GM19468 (cell line): ENCODE measurements around the gene PDCD4.

Source experiments
- ATAC-seq: cut with Tn5 transposase; IDR thresholded peaks from one replicate; pipeline ENCODE4 v1.9.1; 2021; ENCODE audit warnings: mild to moderate bottlenecking, moderate library complexity, moderate number of reproducible peaks; ENCODE audit not compliant: unreplicated experiment; ENCODE audit errors: extremely low read depth

PDCD4 gene

GRCh38 chr10:110876000-110876399 lies 4.3 kb downstream of the PDCD4 start:
- ATAC-seq = no peak

- ATAC-seq = no peak
Measured at GRCh38 chr10:110876788-110877187, 5.1 kb downstream of the PDCD4 start.

- ATAC-seq = no peak
Measured at GRCh38 chr10:110880012-110880411, 8.3 kb downstream of the PDCD4 start.

GRCh38 chr10:110881247-110881646 lies 9.5 kb downstream of the PDCD4 start:
- no peak for ATAC-seq

GRCh38 chr10:110881905-110882304 lies 10.2 kb downstream of the PDCD4 start:
- no peak for ATAC-seq

GRCh38 chr10:110883924-110884323 lies 12.2 kb downstream of the PDCD4 start:
- ATAC-seq = no peak

GRCh38 chr10:110885932-110886674 lies 14.4 kb downstream of the PDCD4 start:
- no peak for ATAC-seq

GRCh38 chr10:110887560-110887959 lies 15.8 kb downstream of the PDCD4 start:
- no peak for ATAC-seq

GRCh38 chr10:110892602-110893288 lies 21.0 kb downstream of the PDCD4 start:
- ATAC-seq = no peak

- peak; percentile 47 for ATAC-seq
Measured at GRCh38 chr10:110893559-110894179, 21.9 kb downstream of the PDCD4 start.

- ATAC-seq = no peak
Measured at GRCh38 chr10:110897184-110897583, 25.5 kb downstream of the PDCD4 start.

- no peak for ATAC-seq
Measured at GRCh38 chr10:110898391-110898790, 26.7 kb downstream of the PDCD4 start.

- ATAC-seq = no peak
Measured at GRCh38 chr10:110900983-110901382, 29.3 kb downstream of the PDCD4 start.

- no peak for ATAC-seq
Measured at GRCh38 chr10:110901954-110902819, 30.5 kb downstream of the PDCD4 start.

GRCh38 chr10:110903280-110904278 lies 31.9 kb downstream of the PDCD4 start:
- ATAC-seq = no peak

- ATAC-seq = no peak
Measured at GRCh38 chr10:110910138-110910537, 38.4 kb downstream of the PDCD4 start.

- no peak for ATAC-seq
Measured at GRCh38 chr10:110912374-110912773, 40.6 kb downstream of the PDCD4 start.

GRCh38 chr10:110914431-110914830 lies 42.7 kb downstream of the PDCD4 start:
- no peak for ATAC-seq

GRCh38 chr10:110915035-110915434 lies 43.3 kb downstream of the PDCD4 start:
- ATAC-seq = no peak
